Endodermal cell (in vitro differentiated cells): ENCODE measurements around the gene SAMD11. TPM values are rescaled to one million over a fixed set of nuclear protein-coding genes. Genes with fewer than 3 reads are reported as not detected.

ENCODE experiments used
- DNase-seq: peaks from one replicate; pipeline ENCODE4 v3.0.0-alpha.2; 2017
- H3K27ac ChIP-seq: 2 replicates; pipeline ENCODE4 v1.5.1; 2013; ENCODE audit warnings: mild to moderate bottlenecking, low read depth, low read length, moderate library complexity
- H3K27me3 ChIP-seq: 2 replicates; pipeline ENCODE4 v1.6.1; 2013; ENCODE audit warnings: mild to moderate bottlenecking, low read length, moderate library complexity; ENCODE audit not compliant: insufficient read depth, control insufficient read depth, poor library complexity, severe bottlenecking
- H3K36me3 ChIP-seq: 2 replicates; pipeline ENCODE4 v1.7.0; 2013; ENCODE audit warnings: mild to moderate bottlenecking, low read length, moderate library complexity; ENCODE audit not compliant: control insufficient read depth, insufficient read depth
- H3K4me1 ChIP-seq: one replicate; pipeline ENCODE4 v1.7.0; 2013; ENCODE audit warnings: low read length; ENCODE audit not compliant: control insufficient read depth, insufficient read depth
- H3K4me3 ChIP-seq: 2 replicates; pipeline ENCODE4 v1.5.1; 2013; ENCODE audit warnings: mild to moderate bottlenecking, low read length, moderate library complexity
- H3K9ac ChIP-seq: 2 replicates; pipeline ENCODE4 v1.6.1; 2013; ENCODE audit warnings: mild to moderate bottlenecking, low read length, moderate library complexity; ENCODE audit not compliant: poor library complexity, severe bottlenecking; ENCODE audit errors: extremely low read depth
- H3K9me3 ChIP-seq: 2 replicates; pipeline ENCODE4 v1.6.1; 2013; ENCODE audit warnings: mild to moderate bottlenecking, low read length, moderate library complexity; ENCODE audit not compliant: control insufficient read depth
- H3K27ac Mint-ChIP-seq: 2 replicates; pipeline ENCODE4 v1.8.0; 2020; ENCODE audit warnings: mixed read lengths
- H3K27me3 Mint-ChIP-seq: 2 replicates; pipeline ENCODE4 v1.8.0; 2021; ENCODE audit warnings: mild to moderate bottlenecking, mixed read lengths; ENCODE audit not compliant: insufficient read depth
- H3K36me3 Mint-ChIP-seq: 2 replicates; pipeline ENCODE4 v1.8.0; 2020; ENCODE audit warnings: low read depth, mixed read lengths
- H3K4me1 Mint-ChIP-seq: 2 replicates; pipeline ENCODE4 v1.8.0; 2020; ENCODE audit warnings: mixed read lengths
- H3K4me3 Mint-ChIP-seq: 2 replicates; pipeline ENCODE4 v1.8.0; 2020; ENCODE audit warnings: mild to moderate bottlenecking, moderate library complexity, mixed read lengths
- H3K9me3 Mint-ChIP-seq: 2 replicates; pipeline ENCODE4 v1.8.0; 2020; ENCODE audit warnings: mild to moderate bottlenecking, mixed read lengths
- WGBS, 2 experiments: methylation state at CpG; one replicate each; pipeline versions ENCODE4 v1.1.5 to v1.1.7; 2013; ENCODE audit warnings: missing lambda C conversion rate in 2 of 2, mixed read lengths in 1 of 2; ENCODE audit not compliant: insufficient coverage in 1 of 2, insufficient read length in 1 of 2; 5-methylcytosine and 5-hydroxymethylcytosine counted together
- total RNA-seq, 2 donors: library from RNA; stranded (reverse); fragmentation: NEBNext Ultra II Directional in 1 of 2; extraction: Animal tissue kit (Norgen Biotek cat#: 25700) in 1 of 2; gene quantifications; 2 replicates in 1 of 2; 3 replicates in 1 of 2; pipeline ENCODE4 v1.2.1, GENCODE V29; 2021
- TF ChIP-seq, protein P1 (sequence below): fragments of 200-600 bp; sonication (generic); conservative IDR thresholded peaks from 2 replicates; pipeline ENCODE4 v1.5.0; 2021; ENCODE audit warnings: antibody characterized with exemption, mild to moderate bottlenecking

The SAMD11 gene
- total RNA-seq, 2 donors from 2014 or later: 152 to 156 TPM

DNA sequence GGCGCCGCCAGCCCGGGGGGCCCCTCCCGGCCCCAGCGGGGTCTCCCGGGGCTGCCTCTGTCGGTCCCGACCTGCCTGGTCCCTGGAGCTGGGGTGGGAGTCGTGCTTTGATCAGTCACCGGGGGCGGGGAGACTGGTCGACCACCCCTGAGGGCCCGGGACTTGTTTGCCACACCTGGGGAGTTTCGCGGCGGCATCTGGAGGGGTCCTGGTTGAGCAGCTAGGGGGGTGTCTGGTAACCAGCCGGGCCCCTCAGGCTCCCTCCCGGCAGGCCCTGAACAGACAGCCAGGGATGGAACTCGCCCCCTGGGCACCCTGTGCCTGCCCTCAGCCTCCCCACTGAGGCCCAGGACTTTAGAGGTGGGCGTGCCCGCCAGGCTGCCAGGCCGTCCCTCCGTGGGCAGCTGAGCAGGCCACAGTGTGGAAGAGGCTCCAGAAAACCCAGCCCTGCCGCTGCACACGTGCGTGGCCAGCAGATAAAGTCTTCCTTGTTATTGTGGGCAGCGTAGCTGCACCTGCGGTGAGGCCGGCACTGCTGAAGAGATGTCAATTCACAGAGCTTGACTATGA, 13.3 kb upstream of the SAMD11 start:
- TF ChIP-seq, protein P1, sequence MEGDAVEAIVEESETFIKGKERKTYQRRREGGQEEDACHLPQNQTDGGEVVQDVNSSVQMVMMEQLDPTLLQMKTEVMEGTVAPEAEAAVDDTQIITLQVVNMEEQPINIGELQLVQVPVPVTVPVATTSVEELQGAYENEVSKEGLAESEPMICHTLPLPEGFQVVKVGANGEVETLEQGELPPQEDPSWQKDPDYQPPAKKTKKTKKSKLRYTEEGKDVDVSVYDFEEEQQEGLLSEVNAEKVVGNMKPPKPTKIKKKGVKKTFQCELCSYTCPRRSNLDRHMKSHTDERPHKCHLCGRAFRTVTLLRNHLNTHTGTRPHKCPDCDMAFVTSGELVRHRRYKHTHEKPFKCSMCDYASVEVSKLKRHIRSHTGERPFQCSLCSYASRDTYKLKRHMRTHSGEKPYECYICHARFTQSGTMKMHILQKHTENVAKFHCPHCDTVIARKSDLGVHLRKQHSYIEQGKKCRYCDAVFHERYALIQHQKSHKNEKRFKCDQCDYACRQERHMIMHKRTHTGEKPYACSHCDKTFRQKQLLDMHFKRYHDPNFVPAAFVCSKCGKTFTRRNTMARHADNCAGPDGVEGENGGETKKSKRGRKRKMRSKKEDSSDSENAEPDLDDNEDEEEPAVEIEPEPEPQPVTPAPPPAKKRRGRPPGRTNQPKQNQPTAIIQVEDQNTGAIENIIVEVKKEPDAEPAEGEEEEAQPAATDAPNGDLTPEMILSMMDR: no peak
- Histone ChIP-seq H3K27ac (no peak overlapping the region), H3K9ac (no peak overlapping the region), H3K9me3 (no peaks in the 10 kb centered on the region), H3K27me3 (peaks cover 21% of the 10 kb centered on the region), H3K4me1 (peaks cover 13% of the 10 kb centered on the region), H3K36me3 (no peaks in the 10 kb centered on the region), H3K4me3 (no peak overlapping the region)
- Mint-ChIP-seq H3K27me3 (peaks cover 68% of the 10 kb centered on the region), H3K4me1 (peaks cover 11% of the 10 kb centered on the region), H3K9me3 (peaks cover 2% of the 10 kb centered on the region), H3K36me3 (peaks cover 4% of the 10 kb centered on the region), H3K4me3 (no peak overlapping the region), H3K27ac (no peak overlapping the region)
- peak; percentile 39 for DNase-seq
- 73 to 89% methylated on average over 14 to 29 of the region's 29 CpGs for WGBS, 2 experiments

GRCh38 chr1:910881-911721, 12.6 kb upstream of the SAMD11 start:
- H3K4me1 ChIP-seq: peaks cover 13% of the 10 kb centered on the region
- no peak overlapping the region for H3K4me3 Mint-ChIP-seq

DNA sequence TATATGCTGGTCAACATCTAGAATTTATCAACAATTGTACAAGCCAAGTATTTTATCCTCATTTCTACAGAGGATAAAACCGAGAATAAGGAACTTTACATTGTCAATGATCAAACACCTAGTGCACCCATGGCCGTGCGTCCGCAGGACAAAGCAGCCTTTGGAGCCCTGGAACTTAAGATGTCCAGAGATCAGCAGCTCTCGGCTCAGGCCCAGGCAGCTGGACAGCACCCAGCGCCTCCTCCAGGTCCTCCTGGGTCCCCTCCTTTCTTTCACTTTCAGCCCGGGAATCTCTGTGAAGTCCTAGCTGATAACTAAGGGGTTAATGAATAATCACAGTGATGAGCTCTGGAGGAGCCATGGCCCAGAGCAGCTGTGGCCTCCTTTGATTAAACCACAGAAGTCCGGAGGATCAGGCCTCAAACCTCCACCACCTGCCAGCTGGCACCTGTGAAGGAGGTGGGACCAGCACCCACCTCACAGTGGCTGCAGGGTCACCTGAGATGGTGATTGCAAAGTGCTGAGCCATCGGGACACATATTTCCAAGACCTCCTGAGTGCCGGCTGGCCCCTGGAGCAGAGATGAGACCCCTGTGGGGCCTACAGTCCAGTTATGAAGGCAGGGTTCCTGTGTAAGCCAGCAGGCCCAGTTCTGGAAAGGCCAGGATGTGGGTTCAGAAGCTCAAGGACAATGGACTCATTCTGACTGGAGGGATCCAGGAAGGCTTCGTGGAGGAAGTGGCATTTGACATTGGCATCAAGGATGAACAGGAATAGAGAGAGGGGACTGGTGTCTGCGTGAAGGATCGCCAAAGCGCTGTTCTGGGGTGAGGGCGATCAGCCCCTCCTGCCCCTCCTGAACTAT, 11.6 kb upstream of the SAMD11 start:
- no peak overlapping the region for H3K27ac Mint-ChIP-seq
- H3K36me3 Mint-ChIP-seq: no peaks in the 10 kb centered on the region
- peaks cover 17% of the 10 kb centered on the region for H3K27me3 ChIP-seq

More at GRCh38 chr1:910881-911721, 12.6 kb upstream of the SAMD11 start:
- Mint-ChIP-seq H3K36me3 (peaks cover 2% of the 10 kb centered on the region), H3K27ac (no peak overlapping the region), H3K9me3 (peaks cover 2% of the 10 kb centered on the region), H3K4me1 (peaks cover 9% of the 10 kb centered on the region), H3K27me3 (peaks cover 68% of the 10 kb centered on the region)
- Histone ChIP-seq H3K27me3 (peaks cover 19% of the 10 kb centered on the region), H3K9ac (no peak overlapping the region), H3K9me3 (no peaks in the 10 kb centered on the region), H3K4me3 (no peak overlapping the region), H3K27ac (no peak overlapping the region), H3K36me3 (no peaks in the 10 kb centered on the region)
- TF ChIP-seq, protein P1: no peak
- peak; percentile 38 for DNase-seq
- 79 to 90% methylated on average over 21 to 25 of the region's 25 CpGs for WGBS, 2 experiments

More for the DNA sequence above, 11.6 kb upstream of the SAMD11 start:
- Histone ChIP-seq H3K4me1 (peaks cover 13% of the 10 kb centered on the region), H3K9ac (no peak overlapping the region), H3K27ac (no peak overlapping the region), H3K36me3 (no peaks in the 10 kb centered on the region), H3K9me3 (no peaks in the 10 kb centered on the region), H3K4me3 (no peak overlapping the region)
- Mint-ChIP-seq H3K27me3 (peaks cover 63% of the 10 kb centered on the region), H3K4me3 (no peak overlapping the region), H3K4me1 (peaks cover 9% of the 10 kb centered on the region), H3K9me3 (peaks cover 2% of the 10 kb centered on the region)
- WGBS, 2 experiments: 79 to 81% methylated on average over 13 to 15 of the region's 15 CpGs
- TF ChIP-seq, protein P1: no peak
- peak; percentile 32 for DNase-seq
